Stimulated activated CD4-positive, alpha-beta T cell treated with anti-CD3 and anti-CD28 coated beads, Interleukin-12 subunit alpha, Interleukin-12 subunit beta, amount 100 ng/mL, for 24 hours (primary cell): ENCODE results near the gene ADAM33.
A peak's percentile ranks its signal among the peaks of the same experiment; 100 is the strongest.

Experiments used
- DNase-seq, 2 experiments: peaks; one replicate each; pipeline ENCODE4 v3.0.0-alpha.2; 2020; ENCODE audit warnings: low read depth in 2 of 2

The ADAM33 gene, protein sequence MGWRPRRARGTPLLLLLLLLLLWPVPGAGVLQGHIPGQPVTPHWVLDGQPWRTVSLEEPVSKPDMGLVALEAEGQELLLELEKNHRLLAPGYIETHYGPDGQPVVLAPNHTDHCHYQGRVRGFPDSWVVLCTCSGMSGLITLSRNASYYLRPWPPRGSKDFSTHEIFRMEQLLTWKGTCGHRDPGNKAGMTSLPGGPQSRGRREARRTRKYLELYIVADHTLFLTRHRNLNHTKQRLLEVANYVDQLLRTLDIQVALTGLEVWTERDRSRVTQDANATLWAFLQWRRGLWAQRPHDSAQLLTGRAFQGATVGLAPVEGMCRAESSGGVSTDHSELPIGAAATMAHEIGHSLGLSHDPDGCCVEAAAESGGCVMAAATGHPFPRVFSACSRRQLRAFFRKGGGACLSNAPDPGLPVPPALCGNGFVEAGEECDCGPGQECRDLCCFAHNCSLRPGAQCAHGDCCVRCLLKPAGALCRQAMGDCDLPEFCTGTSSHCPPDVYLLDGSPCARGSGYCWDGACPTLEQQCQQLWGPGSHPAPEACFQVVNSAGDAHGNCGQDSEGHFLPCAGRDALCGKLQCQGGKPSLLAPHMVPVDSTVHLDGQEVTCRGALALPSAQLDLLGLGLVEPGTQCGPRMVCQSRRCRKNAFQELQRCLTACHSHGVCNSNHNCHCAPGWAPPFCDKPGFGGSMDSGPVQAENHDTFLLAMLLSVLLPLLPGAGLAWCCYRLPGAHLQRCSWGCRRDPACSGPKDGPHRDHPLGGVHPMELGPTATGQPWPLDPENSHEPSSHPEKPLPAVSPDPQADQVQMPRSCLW

DNA sequence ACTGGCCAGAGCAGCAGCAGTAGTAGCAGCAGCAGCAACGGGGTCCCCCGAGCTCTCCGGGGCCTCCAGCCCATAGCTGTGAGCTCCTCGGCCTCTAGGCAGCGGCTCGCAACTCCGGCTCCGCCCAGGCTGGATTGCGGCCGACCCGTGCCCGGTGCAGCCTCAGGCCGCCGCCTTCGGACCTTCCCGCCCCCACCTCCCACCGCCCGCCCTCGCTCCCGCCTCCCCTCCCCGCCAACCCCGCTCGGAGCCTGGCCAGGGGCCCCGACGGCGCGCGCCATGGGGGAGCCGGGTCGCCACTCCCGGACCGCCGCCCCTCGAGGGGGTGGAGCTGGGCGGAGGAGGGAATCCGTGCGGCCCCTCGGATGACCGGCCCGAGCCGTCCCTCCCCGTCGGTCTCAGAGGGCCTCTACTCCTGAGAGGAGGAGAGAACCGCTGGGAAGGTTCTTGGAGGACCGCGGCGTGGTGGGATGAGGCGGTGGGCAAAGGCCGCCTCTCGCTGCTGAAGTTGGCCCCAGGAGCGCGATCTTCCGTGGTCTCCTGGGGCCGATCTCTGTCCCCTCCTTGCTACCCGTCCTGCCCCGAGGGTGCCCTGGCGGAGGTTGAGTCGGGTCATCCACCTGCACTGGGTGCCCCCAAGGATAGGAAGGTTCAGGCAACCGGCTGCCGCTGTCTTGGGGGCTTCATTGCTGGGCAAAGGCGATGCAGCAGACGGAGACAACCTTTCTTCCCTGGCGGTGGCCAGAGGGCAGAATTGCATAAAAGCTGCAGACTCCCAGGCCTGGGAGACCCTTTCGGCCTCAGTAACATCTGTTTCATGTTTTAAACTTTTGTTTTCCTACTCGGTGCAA, at the start of gene ADAM33:
Gene ADAM33, minus strand, starts transcription at position 80 of the 851 bp plus-strand sequence. Its CDS starts 6 bp downstream, at position 74.
- DNase-seq: no peak

DNA sequence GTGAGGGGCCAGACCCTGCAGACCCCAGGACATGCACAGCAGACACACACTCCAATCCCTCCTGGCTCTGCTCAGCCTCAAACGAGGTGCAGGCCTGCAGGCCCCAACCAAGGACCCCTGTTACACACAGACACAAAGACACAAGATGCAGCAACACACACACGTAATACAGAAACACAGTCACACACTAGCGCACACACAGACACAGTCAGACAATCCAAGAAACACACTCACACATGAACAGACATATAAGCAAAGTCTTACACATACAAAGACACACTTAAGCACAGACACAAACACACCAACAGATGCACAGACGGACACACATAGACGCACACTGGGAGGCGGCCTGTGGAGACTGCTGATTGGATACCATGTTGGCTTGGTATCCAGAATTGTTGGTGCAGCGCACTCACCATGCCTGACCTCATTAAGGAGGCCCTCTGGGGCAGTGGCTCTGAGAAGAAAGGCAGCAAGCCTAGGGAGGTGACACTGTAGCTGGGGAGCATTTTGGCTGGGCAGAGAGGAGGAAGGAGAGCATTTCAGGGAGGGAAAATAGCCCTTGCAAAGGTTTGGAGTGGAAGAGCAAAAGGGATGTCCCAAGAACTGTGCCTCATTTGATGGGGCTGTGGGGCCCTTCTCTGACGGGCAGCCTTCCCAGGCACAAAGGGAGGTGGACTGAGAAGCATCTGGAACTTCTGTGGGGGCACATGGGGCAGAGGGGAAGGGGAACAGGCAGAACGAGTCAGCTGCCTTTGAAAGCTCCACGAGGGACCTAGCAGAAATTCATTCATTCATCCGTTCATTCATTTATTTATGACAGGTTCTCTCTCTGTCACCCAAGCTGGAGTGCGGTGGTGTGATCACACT, 49.2 kb upstream of the ADAM33 start:
- no peak for DNase-seq

DNA sequence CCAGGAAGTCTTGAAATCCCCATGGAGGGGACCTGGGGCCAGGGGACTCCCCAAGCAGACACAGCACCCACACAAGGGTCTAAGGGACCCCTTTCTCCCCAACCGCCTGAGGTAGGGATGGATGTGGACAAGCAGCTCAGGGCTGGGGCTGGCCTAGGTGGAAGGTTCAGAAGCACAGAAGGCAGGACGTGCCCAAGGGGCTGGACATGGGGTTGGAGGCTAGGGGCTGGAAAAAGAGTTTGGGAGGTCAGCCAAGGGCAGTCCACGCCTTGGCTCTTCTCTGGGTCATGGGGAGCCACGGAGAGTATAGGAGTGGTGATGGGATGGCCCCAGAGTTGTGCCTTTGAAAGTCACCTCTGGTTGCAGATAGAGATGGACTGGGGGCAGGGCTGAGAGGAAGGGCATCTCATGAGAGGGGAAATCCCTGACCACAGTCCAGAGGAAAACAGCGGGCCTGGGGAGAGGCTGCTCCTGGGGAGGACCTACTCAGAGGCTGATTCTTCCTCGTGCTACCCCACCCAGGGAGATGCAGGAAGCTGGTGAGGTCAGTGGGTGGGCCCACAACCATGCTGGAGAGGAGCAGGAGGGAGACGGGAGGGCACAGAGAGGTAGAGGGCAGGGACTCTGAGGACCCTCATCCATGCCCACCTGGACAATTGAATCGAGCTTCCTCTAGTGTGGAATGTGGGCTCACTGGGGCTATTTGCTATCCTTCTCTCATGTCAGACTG, 48.2 kb upstream of the ADAM33 start:
- DNase-seq: no peak

DNA sequence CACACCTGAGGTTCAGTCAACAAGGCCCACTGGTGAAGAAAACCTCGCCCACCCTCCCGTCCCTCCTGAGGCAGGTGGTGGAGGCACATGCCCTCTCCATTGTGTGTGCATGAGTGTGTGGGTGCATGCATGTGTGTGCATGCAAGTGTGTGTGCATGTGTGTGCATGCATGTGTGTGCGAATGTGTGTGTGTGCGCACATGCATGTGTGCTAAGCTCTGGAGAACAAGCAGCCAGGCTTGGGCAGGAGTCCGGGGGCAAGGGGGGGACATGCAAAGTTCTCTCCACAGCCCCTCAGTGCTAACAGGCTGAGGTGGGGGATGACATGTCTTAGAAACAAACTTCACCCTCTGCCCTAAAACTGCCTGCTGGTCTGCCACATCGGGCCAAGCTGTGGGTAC, 47.6 kb upstream of the ADAM33 start:
- DNase-seq: no peak

DNA sequence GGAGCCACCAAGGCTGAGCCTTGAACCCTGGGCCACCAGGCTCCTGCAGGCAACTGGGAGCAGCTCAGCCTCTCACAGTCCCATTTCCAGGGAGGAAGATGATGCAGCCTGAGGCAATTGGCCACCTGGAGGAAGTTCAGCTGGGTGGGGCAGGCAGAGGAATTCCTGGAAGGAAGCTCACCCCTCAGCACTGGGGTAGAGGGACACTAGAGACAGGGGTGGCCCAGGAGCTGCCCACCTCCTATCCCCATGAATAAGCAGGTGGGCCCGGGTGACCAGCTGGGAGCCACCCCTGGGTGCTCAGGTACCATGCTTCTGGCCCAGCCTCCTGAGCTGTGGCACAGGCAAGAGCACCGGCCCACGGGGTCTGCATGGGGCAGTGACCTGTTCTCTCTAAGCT, 47.1 kb upstream of the ADAM33 start:
- no peak for DNase-seq

DNA sequence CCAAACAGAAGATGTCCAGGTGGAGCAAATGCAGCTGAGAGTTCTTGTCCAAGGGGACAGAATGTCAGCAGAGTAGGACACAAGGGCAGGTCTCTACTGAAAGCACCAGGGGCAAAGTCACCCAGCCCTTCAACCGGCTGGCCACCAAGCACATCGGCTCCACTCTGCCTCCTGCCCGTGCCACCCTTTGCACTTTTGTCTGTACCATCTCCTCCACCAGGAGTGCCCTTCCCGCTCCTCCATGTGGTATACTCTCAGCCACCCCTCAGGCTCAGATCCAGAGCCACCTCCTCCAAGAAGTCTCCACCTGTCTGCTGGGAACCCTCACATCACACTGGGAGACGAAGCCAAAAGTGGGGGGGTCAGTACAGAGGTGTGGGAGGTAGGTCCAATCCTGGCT, 46.5 kb upstream of the ADAM33 start:
- DNase-seq: no peak

DNA sequence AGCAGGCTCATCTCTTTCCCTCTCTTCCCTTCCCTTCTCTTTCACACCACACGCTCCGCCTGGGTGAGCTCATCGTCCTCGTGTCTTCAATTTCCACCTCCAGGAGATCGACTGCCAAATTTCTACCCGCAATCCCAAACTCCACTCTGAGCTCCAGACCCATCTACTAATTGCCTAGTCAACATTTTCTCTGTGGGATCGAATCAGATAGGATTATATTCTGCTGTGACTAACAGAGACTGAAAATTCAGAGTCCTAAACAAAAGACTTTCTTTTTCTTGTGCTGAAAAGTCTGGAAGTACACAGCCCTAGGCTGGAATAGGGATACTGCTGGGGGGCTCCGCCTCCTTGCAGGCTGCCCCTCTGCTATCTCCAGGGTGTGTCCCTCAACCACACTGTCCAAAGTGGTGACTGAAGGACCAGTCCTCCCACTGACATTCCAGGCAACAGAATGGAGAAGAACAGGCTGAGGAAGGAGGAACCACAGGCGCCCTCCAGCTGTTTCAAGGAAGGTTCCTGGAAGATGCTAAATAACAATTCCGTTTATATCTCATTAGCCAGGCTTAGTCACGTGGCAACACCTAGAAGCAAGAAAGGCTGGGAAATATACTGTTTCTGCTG, 45.7 kb upstream of the ADAM33 start:
- DNase-seq: no peak

DNA sequence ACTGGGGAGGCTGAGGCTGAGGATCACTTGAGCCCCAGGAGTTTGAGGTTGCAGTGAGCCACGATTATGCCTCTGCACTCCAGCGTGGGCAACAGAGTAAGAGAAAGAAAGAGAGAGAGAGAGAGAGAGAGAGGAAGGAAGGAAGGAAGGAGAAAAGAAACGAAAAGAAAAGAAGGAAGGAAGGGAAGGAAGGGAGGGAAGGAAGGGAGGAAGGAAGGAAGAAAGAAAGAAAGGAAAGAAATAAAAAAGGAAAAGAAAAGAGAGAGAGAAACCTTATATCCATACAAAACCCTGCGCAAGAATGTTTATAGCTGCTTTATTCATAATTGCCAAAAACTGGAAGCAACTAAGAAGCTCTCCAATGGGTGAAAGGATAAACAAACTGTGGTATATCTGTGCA, 42.5 kb upstream of the ADAM33 start:
- DNase-seq: no peak

DNA sequence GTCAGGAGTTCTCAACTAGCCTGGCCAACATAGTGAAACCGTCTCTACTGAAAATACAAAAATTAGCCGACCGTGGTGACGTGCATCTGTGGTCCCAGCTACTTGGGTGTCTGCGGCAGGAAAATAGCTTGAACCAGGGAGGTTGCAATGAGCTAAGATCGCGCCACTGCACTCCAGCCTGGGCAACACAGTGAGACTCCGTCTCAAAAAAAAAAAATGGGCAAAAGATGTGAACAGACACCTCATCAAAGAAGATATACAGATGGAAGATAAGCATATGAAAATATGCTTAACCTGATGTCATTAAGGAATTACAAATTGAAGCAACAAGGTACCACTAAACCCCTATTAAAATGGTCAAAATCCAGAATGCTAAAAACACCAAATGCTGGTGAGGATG, 41.5 kb upstream of the ADAM33 start:
- DNase-seq: no peak

DNA sequence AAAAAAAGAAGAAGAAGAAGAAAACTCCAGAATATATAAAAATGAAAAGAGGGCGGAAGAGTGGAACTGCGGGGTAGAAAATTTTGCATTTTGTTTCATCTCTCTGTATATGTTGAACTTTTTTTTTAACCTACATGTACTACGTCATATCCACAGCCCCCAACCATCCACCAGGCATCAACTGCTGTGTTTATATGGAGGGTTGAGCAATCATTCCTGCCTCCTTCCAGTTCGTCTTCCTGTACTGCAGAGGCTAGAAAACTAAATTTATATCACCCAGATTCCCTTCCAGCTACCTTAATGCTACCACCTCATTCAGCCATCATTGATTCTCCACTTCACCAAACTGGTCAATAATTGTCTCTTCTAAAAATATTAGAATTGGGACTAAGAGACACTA, 40.1 kb upstream of the ADAM33 start:
- no peak for DNase-seq

DNA sequence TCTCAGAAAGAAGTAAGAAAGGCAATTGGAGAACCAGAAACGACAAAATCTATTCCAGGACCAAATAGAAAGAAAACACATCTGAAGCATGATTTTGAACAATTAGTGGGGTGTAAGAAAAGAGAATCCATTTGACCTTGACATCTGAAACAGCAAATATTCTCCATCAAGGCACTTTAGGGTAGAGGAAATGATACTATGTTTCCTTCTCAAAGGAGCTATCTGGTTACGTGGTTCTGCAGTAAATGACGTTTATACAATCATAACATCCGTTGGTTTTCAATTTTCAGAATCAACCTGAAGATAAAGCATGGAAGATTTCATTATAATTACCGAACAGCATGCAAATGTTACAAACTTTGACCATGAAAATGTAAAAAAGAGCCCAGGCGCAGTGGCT, 38.8 kb upstream of the ADAM33 start:
- DNase-seq: no peak

DNA sequence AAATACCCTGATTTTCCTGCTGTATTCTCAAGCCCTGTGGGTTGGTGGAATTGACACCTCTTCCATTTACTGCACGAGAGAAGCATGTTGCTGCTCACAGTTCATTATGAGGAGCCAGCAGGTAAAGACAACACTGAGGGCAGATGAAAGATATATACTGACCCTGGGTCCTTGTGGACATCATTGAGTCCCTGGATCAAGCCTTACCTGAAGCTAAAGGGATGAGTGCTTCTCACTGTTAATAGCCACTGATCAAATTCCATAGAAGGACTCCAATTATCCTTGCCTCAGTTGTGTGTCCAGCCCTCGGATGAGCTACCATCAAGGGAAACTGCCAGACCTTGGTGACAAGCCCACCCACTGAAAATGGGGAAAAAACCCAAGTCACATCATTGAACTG, 38.3 kb upstream of the ADAM33 start:
- DNase-seq: no peak

DNA sequence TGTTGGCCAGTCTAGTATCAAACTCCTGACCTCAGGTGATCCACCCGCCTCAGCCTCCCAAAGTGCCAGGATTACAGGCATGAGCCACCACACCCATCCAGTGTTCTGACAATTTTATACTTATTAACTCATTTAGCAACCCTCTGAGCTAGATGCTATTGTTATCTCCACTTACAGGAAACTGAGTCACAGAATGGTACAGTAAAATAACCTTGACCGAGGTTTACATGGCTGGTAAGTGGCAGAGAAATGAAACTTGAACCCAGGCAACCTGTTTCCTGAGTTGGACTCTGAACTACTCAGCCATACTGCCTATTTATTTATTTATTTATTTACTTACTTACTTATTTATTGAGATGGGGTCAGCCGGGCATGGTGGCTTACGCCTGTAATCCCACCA, 37.2 kb upstream of the ADAM33 start:
- no peak for DNase-seq

DNA sequence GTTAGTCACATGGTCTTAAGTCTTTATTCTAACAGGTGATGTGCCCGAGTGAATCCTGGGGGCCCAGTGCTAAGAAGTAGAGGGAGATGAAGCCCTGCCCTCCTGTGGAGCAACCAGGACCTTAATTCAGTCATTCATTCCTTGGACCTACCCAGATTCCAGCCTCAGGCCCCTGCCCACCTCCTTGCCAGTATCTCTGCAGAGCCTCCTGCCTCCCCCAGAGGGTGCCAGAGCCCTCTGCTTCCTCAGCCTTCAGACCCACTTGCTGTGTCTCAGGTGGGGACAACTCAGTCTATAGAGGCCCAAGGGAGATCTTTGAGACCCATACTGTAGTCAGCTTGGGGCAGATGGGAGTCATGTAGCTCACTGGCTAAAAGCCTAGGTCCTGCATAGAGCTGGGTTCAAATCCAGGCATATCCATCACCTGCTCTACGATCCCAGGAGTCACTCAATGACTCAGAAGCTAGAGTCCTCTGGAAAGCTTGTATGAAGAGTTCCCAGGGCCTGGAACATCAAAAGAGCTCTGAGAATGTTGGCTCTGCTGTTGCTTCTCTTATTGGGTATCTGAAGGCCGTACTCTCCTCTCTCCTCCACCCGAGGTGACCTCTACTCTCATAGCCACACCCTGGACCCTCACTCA, 34.5 kb upstream of the ADAM33 start:
- peak in 1 of 2 experiments; percentile 8 for DNase-seq

DNA sequence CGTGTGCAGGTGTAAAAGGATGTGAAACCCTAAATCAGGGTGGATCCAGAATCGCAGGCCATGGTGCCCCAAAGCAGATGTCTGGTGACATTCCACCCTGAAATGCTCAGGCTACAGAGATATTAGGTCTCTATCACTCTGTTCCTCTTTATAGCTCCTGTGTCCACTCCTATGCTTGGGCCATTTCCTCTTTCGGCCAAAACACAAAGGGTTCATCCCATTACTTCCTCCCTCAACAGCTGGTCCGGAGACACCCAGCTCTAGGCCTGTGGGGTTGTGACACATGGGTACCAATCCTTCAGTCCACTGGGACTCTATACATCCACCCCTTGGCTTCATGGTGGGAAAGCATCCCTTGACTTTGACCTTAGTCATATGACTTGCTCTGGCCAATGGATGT, 32.3 kb upstream of the ADAM33 start:
- no peak for DNase-seq

DNA sequence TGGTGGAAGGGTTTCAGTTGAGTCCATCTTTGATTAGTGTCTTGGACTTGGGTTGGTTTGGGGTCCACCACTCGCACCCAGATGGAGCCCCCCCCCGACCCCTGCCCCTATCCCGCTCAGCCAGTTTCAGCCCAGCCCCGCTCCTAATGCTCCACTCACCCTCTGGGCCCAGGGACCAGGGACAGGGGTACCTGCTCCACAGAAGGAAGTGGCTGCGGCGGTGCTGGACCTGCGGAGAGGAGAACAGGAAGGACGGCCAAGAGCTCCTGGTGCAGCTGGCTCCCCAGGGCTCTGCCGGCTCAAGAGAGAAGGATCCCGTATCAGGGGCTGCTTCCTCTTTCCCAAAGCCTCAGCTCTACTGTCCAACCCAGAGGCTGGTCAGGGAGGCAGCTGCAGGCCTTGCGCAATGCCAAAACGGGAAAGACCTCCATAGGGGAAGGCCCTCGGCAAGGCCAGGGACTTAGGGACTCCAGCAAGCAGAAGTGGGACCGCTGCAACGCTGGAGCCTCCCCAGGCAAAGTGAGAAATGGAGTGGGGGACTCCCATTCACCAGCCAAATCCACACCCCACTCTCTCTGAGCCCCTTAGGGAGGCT, 30.6 kb upstream of the ADAM33 start, which contains the start of gene SIGLEC1:
Gene SIGLEC1, minus strand, starts transcription at position 322 of the 595 bp plus-strand sequence. CDS start 5,472 bp downstream, outside the sequence.
- DNase-seq: no peak

DNA sequence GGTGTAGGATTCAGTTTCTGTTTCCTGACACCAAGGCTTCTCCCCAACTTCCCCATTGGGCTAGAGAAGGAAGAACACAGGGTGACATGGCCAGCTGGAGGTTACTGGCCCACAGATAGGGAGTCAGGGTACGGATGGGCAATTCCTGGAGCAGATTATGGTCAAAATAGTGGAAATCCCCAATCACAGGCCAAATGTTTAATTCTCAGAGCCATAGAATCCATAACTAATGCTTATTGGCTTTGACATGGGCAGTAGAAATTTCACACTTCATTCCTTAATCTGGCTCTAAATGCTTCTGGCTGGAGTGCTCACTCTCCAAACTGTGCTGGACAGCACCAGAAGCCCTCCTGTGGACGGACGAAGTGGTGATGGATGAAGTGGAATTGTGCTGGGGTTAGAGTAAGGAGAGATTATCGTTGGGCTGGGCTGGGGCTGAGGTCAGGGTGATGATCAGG, 29.7 kb upstream of the ADAM33 start:
- no peak for DNase-seq

DNA sequence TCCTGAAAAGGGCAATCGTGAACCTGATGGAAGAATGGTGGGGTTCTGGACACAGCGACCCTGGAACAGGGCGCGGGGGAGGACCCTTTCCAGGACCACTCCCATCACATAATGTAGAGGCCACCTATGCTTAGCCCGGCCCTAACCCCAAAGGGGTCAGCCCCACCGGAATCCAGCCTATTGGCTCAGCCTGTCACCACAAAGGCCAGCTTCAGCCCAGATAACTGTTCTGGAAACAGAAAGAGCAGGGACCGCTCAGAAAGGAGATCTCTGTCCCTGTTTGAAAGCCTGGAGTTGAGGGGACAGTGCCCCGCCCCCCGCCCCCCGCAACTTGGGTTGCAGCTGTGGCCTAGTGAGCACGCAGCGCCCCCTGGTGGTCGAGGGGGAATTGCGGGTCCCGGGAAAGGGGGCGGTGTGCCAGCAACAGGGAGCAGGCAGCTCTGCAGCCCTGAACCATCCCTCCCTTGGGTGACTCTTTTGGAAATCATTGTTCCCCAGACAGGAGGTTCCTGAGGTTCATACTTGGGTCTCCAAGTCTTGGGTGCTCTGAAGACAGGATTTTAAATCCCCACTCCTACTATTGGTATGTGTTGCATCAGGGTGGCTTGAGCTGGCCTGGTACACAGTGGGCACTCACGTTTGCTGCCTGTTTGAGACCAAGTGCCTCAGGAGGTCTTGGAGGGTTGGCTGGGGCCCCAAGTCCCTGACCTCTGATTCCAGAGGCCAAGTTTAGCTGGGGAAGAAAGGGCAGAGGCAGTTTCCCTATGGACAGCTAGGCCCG, 29.1 kb upstream of the ADAM33 start:
- DNase-seq: peak; percentile 43 to 77
